ENCODE results near the gene XK.
"Not testable (repeated sequence)": the region's sequence is repeated elsewhere in the genome, so short reads cannot be mapped to it uniquely, and the experiment has no call there.

Gene XK

GRCh38 chrX:37754516-37754915, 68.9 kb downstream of the XK start:
- no peak for DNase-seq (ENCODE audit: low spot score)

- DNase-seq (ENCODE audit: low spot score): no peak
Observed at GRCh38 chrX:37755025-37755424, 69.4 kb downstream of the XK start.

- DNase-seq (ENCODE audit: low spot score): no peak
Observed at GRCh38 chrX:37757082-37757481, 71.5 kb downstream of the XK start.

- no peak for DNase-seq (ENCODE audit: low spot score)
Observed at GRCh38 chrX:37759351-37759750, 73.8 kb downstream of the XK start.

GRCh38 chrX:37759878-37760418, 74.4 kb downstream of the XK start:
- no peak for DNase-seq (ENCODE audit: low spot score)

- no peak for DNase-seq (ENCODE audit: low spot score)
Observed at GRCh38 chrX:37763400-37763799, 77.8 kb downstream of the XK start.

- DNase-seq (ENCODE audit: low spot score): no peak
Observed at GRCh38 chrX:37765507-37765906, 79.9 kb downstream of the XK start.

- DNase-seq (ENCODE audit: low spot score): no peak
Observed at GRCh38 chrX:37767430-37767829, 81.8 kb downstream of the XK start.

GRCh38 chrX:37768866-37769265, 83.3 kb downstream of the XK start:
- not testable (repeated sequence) for DNase-seq (ENCODE audit: low spot score)

- DNase-seq (ENCODE audit: low spot score): no peak
Observed at GRCh38 chrX:37776283-37776986, 90.8 kb downstream of the XK start.

- DNase-seq (ENCODE audit: low spot score): no peak
Observed at GRCh38 chrX:37776987-37777325, 91.4 kb downstream of the XK start.

- no peak for DNase-seq (ENCODE audit: low spot score)
Observed at GRCh38 chrX:37779857-37780256, 94.3 kb downstream of the XK start, which contains the start of gene CYBB. TSS of gene CYBB (plus strand) at chrX:37780059. CDS start at chrX:37780078, 19 bp downstream.

- DNase-seq (ENCODE audit: low spot score): no peak
Observed at GRCh38 chrX:37781081-37781480, 95.5 kb downstream of the XK start.
